ENCODE data around the gene MICAL3.

DNA sequence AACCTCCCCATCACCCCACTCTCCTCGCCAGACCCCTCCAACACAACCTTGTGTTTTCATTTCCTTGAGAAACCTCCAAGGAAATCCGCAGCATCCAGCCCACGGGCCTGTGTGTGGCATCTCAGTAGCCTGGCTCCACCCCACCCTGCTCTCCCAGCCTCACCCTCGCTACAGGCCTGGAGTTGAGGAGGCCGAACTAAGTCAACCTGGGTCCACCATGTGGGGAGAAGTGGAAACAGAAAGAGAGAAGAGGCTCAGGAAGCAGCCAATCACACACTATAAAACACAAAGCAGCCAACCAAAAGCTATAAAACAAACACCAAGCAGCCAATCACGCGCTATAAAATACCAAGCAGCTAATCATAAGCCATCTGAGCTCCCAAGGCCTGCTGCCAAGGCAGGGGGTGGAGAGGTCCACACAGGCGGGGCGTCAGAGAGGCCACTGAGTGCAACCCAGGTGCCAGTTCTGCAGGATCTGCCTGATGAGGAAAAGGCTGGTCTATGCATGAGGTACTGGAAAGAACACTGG, 72.0 kb downstream of the MICAL3 start:
- TF ChIP-seq, protein P1, sequence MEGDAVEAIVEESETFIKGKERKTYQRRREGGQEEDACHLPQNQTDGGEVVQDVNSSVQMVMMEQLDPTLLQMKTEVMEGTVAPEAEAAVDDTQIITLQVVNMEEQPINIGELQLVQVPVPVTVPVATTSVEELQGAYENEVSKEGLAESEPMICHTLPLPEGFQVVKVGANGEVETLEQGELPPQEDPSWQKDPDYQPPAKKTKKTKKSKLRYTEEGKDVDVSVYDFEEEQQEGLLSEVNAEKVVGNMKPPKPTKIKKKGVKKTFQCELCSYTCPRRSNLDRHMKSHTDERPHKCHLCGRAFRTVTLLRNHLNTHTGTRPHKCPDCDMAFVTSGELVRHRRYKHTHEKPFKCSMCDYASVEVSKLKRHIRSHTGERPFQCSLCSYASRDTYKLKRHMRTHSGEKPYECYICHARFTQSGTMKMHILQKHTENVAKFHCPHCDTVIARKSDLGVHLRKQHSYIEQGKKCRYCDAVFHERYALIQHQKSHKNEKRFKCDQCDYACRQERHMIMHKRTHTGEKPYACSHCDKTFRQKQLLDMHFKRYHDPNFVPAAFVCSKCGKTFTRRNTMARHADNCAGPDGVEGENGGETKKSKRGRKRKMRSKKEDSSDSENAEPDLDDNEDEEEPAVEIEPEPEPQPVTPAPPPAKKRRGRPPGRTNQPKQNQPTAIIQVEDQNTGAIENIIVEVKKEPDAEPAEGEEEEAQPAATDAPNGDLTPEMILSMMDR (IDR thresholded peaks at IDR 0.05), result no peak
- no peak for TF ChIP-seq POLR2A (IDR thresholded peaks at IDR 0.05)
